ENCODE measurements around the gene PLEKHH1. TPM values are rescaled to one million over a fixed set of nuclear protein-coding genes. Genes with fewer than 3 reads are reported as not detected.

Gene PLEKHH1
- total RNA-seq, 1 experiment from 2014 or later: 32.4 TPM

- ChIA-PET CTCF (no interaction called here), POLR2A (no interaction called here)
- no peak for DNase-seq
- no peak for TF ChIP-seq CTCF (IDR thresholded peaks at IDR 0.05; ENCODE audit: insufficient read depth in 1 of 2, low read depth in 1 of 2, low read length in 1 of 2, severe bottlenecking in 1 of 2, unreplicated experiment in 1 of 2)
- no peaks in the 10 kb centered on the region for H3K36me3 ChIP-seq (ENCODE audit: control insufficient read depth, insufficient read depth, low read length)
- no peak overlapping the region for H3K4me3 ChIP-seq (ENCODE audit: low read depth, low read length)
- no peaks in the 10 kb centered on the region; the same call in 1 of the 2 replicates for H3K27me3 ChIP-seq (replicated peaks; ENCODE audit: control insufficient read depth, insufficient read depth, low read length)
- no peak overlapping the region for H3K4me3 Mint-ChIP-seq (ENCODE audit: unreplicated experiment)
- no peaks in the 10 kb centered on the region for H3K9me3 Mint-ChIP-seq (ENCODE audit: unreplicated experiment)
- H3K4me1 ChIP-seq: peaks cover 4% of the 10 kb centered on the region; the same call in 1 of the 2 replicates
- H3K36me3 Mint-ChIP-seq (ENCODE audit: insufficient read depth, unreplicated experiment): no peaks in the 10 kb centered on the region
- no peaks in the 10 kb centered on the region for H3K9me3 ChIP-seq
- BruUV-seq (replicated peaks): no TSS peak
- no peak overlapping the region for H3K27ac Mint-ChIP-seq (ENCODE audit: unreplicated experiment)
- H3K27me3 Mint-ChIP-seq (ENCODE audit: insufficient read depth, unreplicated experiment): peaks cover 10% of the 10 kb centered on the region
- intact Hi-C loops (cut with micrococcal nuclease; ENCODE audit: unreplicated experiment): no loop called here
- H3K4me1 Mint-ChIP-seq (ENCODE audit: low read depth, unreplicated experiment): no peaks in the 10 kb centered on the region
Observed at GRCh38 chr14:67510836-67511235, 22.3 kb upstream of the PLEKHH1 start.

GRCh38 chr14:67512463-67513310 lies 20.4 kb upstream of the PLEKHH1 start:
- H3K27me3 ChIP-seq (replicated peaks; ENCODE audit: control insufficient read depth, insufficient read depth, low read length): no peaks in the 10 kb centered on the region
- DNase-seq: no peak
- intact Hi-C loops (cut with micrococcal nuclease; ENCODE audit: unreplicated experiment): no loop called here
- TF ChIP-seq CTCF (IDR thresholded peaks at IDR 0.05; ENCODE audit: insufficient read depth in 1 of 2, low read depth in 1 of 2, low read length in 1 of 2, severe bottlenecking in 1 of 2, unreplicated experiment in 1 of 2): no peak
- H3K27me3 Mint-ChIP-seq (ENCODE audit: insufficient read depth, unreplicated experiment): peaks cover 10% of the 10 kb centered on the region
- peaks cover 4% of the 10 kb centered on the region; the same call in 1 of the 2 replicates for H3K4me1 ChIP-seq
- ChIA-PET POLR2A (no interaction called here), CTCF (interaction anchor here (0.6 to 2.6 kb wide), 4 partner anchors 15 to 1153 kb away, joined by 3 to 21 read pairs (median 3); no protein-coding TSS in a partner anchor)
- no peaks in the 10 kb centered on the region for H3K9me3 ChIP-seq
- H3K36me3 ChIP-seq (ENCODE audit: control insufficient read depth, insufficient read depth, low read length): no peaks in the 10 kb centered on the region
- H3K4me1 Mint-ChIP-seq (ENCODE audit: low read depth, unreplicated experiment): no peaks in the 10 kb centered on the region
- no peaks in the 10 kb centered on the region for H3K36me3 Mint-ChIP-seq (ENCODE audit: insufficient read depth, unreplicated experiment)
- H3K27ac Mint-ChIP-seq (ENCODE audit: unreplicated experiment): no peak overlapping the region
- no TSS peak for BruUV-seq (replicated peaks)
- H3K9me3 Mint-ChIP-seq (ENCODE audit: unreplicated experiment): no peaks in the 10 kb centered on the region
- H3K4me3 Mint-ChIP-seq (ENCODE audit: unreplicated experiment): no peak overlapping the region
- no peak overlapping the region for H3K4me3 ChIP-seq (ENCODE audit: low read depth, low read length)

- DNase-seq: no peak
- peaks cover 11% of the 10 kb centered on the region for H3K27me3 Mint-ChIP-seq (ENCODE audit: insufficient read depth, unreplicated experiment)
- peaks cover 4% of the 10 kb centered on the region; the same call in 1 of the 2 replicates for H3K4me1 ChIP-seq
- no peak overlapping the region for H3K27ac Mint-ChIP-seq (ENCODE audit: unreplicated experiment)
- peak overlapping the region; percentile 71 for H3K4me3 Mint-ChIP-seq (ENCODE audit: unreplicated experiment)
- no peaks in the 10 kb centered on the region for H3K36me3 Mint-ChIP-seq (ENCODE audit: insufficient read depth, unreplicated experiment)
- H3K9me3 Mint-ChIP-seq (ENCODE audit: unreplicated experiment): no peaks in the 10 kb centered on the region
- H3K36me3 ChIP-seq (ENCODE audit: control insufficient read depth, insufficient read depth, low read length): no peaks in the 10 kb centered on the region
- no peaks in the 10 kb centered on the region for H3K27me3 ChIP-seq (replicated peaks; ENCODE audit: control insufficient read depth, insufficient read depth, low read length)
- intact Hi-C loops (cut with micrococcal nuclease; ENCODE audit: unreplicated experiment): no loop called here
- ChIA-PET POLR2A (interaction anchor here (0.6 kb wide), 2 partner anchors 28 to 43 kb away, joined by 3 to 4 read pairs; no protein-coding TSS in a partner anchor), CTCF (interaction anchor here (0.9 to 2.6 kb wide), 4 partner anchors 14 to 87 kb away, joined by 3 to 21 read pairs (median 4); no protein-coding TSS in a partner anchor)
- TF ChIP-seq CTCF (IDR thresholded peaks at IDR 0.05; ENCODE audit: insufficient read depth in 1 of 2, low read depth in 1 of 2, low read length in 1 of 2, severe bottlenecking in 1 of 2, unreplicated experiment in 1 of 2): no peak
- no TSS peak for BruUV-seq (replicated peaks)
- H3K4me1 Mint-ChIP-seq (ENCODE audit: low read depth, unreplicated experiment): no peaks in the 10 kb centered on the region
- no peaks in the 10 kb centered on the region for H3K9me3 ChIP-seq
- no peak overlapping the region for H3K4me3 ChIP-seq (ENCODE audit: low read depth, low read length)
Observed at GRCh38 chr14:67513631-67514108, 19.4 kb upstream of the PLEKHH1 start.

All from Caco-2 (cell line).